ENCODE data around the gene BSPH1. TPM values are rescaled to one million over a fixed set of nuclear protein-coding genes. Genes with fewer than 3 reads are reported as not detected.
"Not testable (repeated sequence)": the region's sequence is repeated elsewhere in the genome, so short reads cannot be mapped to it uniquely, and the experiment has no call there.

The BSPH1 gene
- total RNA-seq, 2 donors from 2014 or later: not detected

DNA sequence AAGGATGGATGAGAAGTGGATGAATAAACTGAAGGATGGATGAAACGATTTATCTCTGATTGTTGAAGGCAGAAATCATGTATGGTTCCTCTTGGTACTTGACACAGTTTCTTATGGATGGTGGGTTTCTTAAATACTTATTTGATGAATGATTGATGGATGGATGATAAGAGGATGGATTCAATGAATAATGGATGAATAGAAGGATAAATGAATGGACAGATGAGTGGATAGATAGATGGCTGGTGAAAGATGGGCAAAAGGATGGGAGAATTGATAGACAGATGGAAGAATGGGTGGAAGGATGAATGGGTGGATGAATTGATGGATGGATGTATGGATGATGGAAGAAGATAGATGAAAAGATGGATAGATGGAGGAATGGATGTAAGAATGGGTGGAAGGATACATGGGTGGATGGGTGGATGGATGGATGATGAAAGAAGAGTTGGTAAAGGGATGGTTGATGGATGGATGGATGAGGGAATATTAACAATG lies 4.3 kb upstream of the BSPH1 start:
- H3K27ac Mint-ChIP-seq: no peak overlapping the region
- H3K9me3 ChIP-seq (ENCODE audit: control insufficient read depth, low read length, poor library complexity, severe bottlenecking): no peaks in the 10 kb centered on the region
- ATAC-seq (no peak), DNase-seq (no peak)
- no peaks in the 10 kb centered on the region for H3K4me1 Mint-ChIP-seq
- peaks cover 1% of the 10 kb centered on the region for H3K27me3 Mint-ChIP-seq
- H3K36me3 Mint-ChIP-seq (ENCODE audit: low read depth): no peaks in the 10 kb centered on the region
- H3K4me3 Mint-ChIP-seq: no peak overlapping the region

DNA sequence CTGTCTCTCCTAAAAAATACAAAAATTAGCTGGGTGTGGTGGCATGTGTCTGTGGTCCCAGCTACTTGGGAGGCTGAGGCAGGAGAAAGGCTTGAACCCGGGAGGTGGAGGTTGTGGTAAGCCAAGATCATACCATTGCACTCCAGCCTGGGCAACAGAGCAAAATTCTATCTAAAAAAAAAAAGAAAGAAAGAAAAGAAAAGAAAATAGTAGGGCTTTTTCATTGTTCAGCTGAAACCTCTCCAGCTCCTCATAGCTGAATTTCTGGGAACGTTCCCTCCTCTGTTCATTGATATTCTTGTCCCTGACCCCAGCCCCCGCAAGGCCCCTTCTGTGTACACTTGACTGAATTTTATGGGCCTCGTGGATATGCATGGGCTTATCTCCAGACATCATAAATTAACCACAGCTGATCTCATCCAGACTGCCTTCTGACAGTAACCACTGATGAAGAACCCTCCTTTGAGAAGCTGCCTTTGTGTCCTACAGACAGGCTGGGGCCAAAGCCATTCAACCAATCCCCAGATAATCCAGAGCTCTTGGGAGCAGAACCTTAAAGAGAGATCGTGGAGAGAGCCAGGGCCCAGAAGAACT lies 2.3 kb upstream of the BSPH1 start, which contains the start of gene ELSPBP1:
Gene ELSPBP1, plus strand, starts transcription at position 424 of the 594 bp plus-strand sequence. CDS start 14,036 bp downstream, outside the sequence.
- no peak for ATAC-seq
- H3K27ac Mint-ChIP-seq: no peak within 1 kb of the TSS

DNA sequence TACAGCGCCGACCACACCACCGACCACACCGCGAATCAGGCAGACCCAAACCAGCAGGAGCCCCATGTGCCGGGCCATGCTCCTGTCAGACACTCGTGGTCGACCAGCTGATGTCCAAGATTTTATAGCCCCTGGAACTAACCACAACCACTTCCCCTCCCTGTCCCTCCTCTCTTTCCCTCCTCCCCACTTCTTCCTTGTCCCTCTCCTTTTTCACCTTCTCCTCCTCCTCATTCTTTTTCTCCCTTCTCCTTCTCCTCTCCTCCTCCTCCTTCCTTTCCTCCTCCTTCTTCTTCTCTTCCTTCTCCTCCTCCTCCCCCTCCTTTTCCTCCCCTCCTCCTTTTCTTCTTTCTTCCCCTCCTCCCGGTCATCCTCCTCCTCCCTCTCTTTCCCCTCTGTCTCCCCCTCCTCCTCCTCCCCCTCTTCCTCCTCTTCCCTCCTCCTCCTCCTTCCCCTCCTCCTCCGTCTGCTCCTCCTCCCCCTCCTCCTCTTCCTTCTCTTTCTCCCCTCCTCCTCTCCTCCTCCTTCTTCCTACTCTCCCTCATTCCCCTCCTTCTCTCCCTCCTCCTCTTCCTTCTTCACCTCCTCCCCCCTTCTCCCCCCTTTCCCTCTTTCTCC lies 670 bp downstream of the BSPH1 start:
- DNase-seq (no peak), ATAC-seq (no peak)
- H3K4me1 Mint-ChIP-seq: no peaks in the 10 kb centered on the region
- H3K4me3 Mint-ChIP-seq: no peak overlapping the region
- H3K9me3 ChIP-seq (ENCODE audit: control insufficient read depth, low read length, poor library complexity, severe bottlenecking): no peaks in the 10 kb centered on the region
- peaks cover 23% of the 10 kb centered on the region for H3K27me3 Mint-ChIP-seq
- no peak overlapping the region for H3K27ac Mint-ChIP-seq
- no peaks in the 10 kb centered on the region for H3K36me3 Mint-ChIP-seq (ENCODE audit: low read depth)

More for the DNA sequence above, 2.3 kb upstream of the BSPH1 start, which contains the start of gene ELSPBP1:
- Mint-ChIP-seq H3K36me3 (ENCODE audit: low read depth) (no peaks in the 10 kb centered on the region), H3K4me3 (no peak within 1 kb of the TSS), H3K27me3 (peaks cover 16% of the 10 kb centered on the region), H3K4me1 (no peaks in the 10 kb centered on the region)
- no peak for DNase-seq
- no peaks in the 10 kb centered on the region for H3K9me3 ChIP-seq (ENCODE audit: control insufficient read depth, low read length, poor library complexity, severe bottlenecking)

DNA sequence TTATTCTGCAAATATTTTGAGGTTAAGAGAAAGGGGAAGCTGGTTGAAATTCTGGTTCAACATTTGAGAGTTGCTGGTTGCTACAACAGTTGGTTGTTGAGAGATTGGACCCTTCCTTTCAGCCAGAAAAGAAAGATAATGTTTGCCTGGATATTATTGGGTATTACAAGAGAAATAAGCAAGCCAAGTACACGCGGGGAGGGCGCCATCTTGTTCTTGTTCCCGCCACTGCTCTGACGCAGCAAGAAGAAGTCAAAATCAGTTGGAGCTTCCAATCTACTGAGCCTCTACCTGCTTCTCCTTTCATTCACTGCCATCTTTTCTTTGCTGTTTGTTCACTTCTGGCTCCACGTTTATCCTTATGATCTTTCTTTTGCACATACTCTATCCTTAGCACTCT lies 18.4 kb downstream of the BSPH1 start:
- H3K27ac Mint-ChIP-seq: no peak overlapping the region

DNA sequence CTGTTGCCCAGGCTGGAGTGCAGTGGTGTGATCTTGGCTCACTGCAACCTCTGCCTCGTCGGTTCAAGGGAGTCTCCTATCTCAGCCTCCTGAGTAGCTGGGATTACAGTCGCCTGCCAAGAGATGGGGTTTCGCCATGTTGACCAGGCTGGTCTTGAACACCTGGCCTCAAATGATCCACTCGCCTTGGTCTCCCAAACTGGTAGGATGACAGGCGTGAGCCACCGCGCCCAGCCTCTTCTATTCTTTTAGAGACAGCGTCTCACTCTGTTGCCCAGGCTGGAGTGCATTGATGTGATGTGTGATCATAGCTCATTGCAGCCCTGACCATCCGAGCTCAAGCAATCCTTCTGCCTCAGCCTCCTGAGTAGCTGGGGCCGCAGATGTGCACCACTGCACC lies 36.0 kb downstream of the BSPH1 start:
- H3K27ac Mint-ChIP-seq; H3K4me1 Mint-ChIP-seq; H3K4me3 Mint-ChIP-seq; ATAC-seq; H3K36me3 Mint-ChIP-seq (ENCODE audit: low read depth); H3K9me3 ChIP-seq (ENCODE audit: control insufficient read depth, low read length, poor library complexity, severe bottlenecking): not testable (repeated sequence)
- H3K27me3 Mint-ChIP-seq: peaks cover 12% of the 10 kb centered on the region
- peak in 1 of 3 donors; percentile 16 for DNase-seq

More for the DNA sequence above, 18.4 kb downstream of the BSPH1 start:
- H3K4me1 Mint-ChIP-seq: no peaks in the 10 kb centered on the region
- peaks cover 78% of the 10 kb centered on the region for H3K27me3 Mint-ChIP-seq
- DNase-seq: no peak
- no peak overlapping the region for H3K4me3 Mint-ChIP-seq
- no peaks in the 10 kb centered on the region for H3K9me3 ChIP-seq (ENCODE audit: control insufficient read depth, low read length, poor library complexity, severe bottlenecking)
- ATAC-seq: no peak
- H3K36me3 Mint-ChIP-seq (ENCODE audit: low read depth): peaks cover 5% of the 10 kb centered on the region

DNA sequence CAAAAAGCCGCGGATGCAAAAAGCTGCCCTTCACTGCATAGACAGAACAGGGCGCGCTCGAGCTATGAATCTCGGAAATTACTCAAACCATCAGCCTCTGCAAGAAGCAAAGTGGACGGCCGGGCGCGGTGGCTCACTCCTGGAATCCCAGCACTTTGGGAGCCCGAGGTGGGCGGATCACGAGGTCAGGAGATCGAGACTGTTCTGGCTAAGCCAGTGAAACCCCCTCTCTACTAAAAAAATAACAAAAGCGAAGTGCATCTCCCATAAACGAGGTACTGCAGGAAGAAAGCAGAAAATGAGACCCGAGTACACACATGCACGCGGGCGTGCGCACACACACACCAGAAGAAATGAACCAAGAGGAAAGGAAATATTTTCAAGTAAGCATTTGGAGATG lies 39.8 kb downstream of the BSPH1 start:
- not testable (repeated sequence) for H3K9me3 ChIP-seq (ENCODE audit: control insufficient read depth, low read length, poor library complexity, severe bottlenecking); ATAC-seq; H3K4me3 Mint-ChIP-seq; H3K4me1 Mint-ChIP-seq; H3K27ac Mint-ChIP-seq; H3K36me3 Mint-ChIP-seq (ENCODE audit: low read depth); DNase-seq; H3K27me3 Mint-ChIP-seq

DNA sequence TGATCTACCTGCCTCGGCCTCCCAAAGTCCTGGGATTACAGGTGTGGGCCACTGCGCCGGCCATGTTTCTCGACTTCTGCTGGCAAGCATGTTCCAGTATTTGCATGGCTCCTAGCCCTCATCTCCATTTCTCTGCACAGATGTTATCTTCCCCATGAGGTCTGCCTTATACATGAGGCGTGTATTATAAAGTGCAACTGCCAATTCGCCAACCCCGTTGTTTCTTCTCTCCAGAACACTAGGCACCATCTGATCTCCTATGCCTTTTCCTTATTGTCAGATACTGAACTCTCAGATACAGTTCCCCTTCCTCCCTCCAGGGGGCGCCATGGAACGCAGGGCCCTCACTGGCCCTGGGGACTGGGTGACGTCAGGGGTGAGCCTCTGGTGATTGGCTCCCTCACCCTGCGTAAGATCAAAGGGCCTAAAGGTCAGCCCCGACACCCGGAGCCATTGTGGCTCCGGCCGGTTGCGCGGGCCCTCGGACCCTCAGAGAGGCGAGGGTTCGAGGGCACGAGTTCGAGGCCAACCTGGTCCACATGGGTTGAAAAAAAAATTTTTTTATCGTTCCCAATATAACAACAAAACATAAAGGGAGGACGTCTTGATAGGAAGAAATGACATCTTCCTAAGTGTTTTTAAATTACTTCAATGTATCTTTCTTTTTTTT lies 42.0 kb downstream of the BSPH1 start:
- not testable (repeated sequence) for H3K36me3 Mint-ChIP-seq (ENCODE audit: low read depth); H3K9me3 ChIP-seq (ENCODE audit: control insufficient read depth, low read length, poor library complexity, severe bottlenecking); H3K4me1 Mint-ChIP-seq; H3K27me3 Mint-ChIP-seq; H3K27ac Mint-ChIP-seq; ATAC-seq; H3K4me3 Mint-ChIP-seq
- DNase-seq: peak in 2 of 3 donors; percentile 12 to 17

DNA sequence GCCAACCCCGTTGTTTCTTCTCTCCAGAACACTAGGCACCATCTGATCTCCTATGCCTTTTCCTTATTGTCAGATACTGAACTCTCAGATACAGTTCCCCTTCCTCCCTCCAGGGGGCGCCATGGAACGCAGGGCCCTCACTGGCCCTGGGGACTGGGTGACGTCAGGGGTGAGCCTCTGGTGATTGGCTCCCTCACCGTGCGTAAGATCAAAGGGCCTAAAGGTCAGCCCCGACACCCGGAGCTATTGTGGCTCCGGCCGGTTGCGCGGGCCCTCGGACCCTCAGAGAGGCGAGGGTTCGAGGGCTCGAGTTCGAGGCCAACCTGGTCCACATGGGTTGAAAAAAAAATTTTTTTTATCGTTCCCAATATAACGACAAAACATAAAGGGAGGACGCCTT lies 63.4 kb downstream of the BSPH1 start:
- not testable (repeated sequence) for H3K27ac Mint-ChIP-seq; H3K4me3 Mint-ChIP-seq; H3K36me3 Mint-ChIP-seq (ENCODE audit: low read depth); H3K4me1 Mint-ChIP-seq; ATAC-seq; H3K27me3 Mint-ChIP-seq; H3K9me3 ChIP-seq (ENCODE audit: control insufficient read depth, low read length, poor library complexity, severe bottlenecking)
- DNase-seq: peak in 1 of 3 donors; percentile 4

DNA sequence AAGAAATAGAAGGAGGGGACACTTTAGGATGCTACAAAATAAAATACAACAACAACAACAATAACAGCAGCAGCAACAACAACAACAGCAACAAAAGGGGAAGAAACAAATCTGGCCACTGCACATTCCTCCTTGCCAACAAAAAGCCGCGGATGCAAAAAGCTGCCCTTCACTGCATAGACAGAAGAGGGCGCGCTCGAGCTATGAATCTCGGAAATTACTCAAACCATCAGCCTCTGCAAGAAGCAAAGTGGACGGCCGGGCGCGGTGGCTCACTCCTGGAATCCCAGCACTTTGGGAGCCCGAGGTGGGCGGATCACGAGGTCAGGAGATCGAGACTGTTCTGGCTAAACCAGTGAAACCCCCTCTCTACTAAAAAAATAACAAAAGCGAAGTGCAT lies 71.9 kb downstream of the BSPH1 start:
- peak in 1 of 3 donors; percentile 98 for DNase-seq
- H3K4me3 Mint-ChIP-seq; H3K27me3 Mint-ChIP-seq; H3K36me3 Mint-ChIP-seq (ENCODE audit: low read depth); H3K27ac Mint-ChIP-seq; ATAC-seq; H3K9me3 ChIP-seq (ENCODE audit: control insufficient read depth, low read length, poor library complexity, severe bottlenecking); H3K4me1 Mint-ChIP-seq: not testable (repeated sequence)

Other genes with a start within 250 kb of the BSPH1 start
- gene NOP53, start 246.6 kb downstream of the BSPH1 start, total RNA-seq: 100 to 1,000 TPM; 742 to 873 TPM
- 100 to 1,000 TPM in 1 of 2 donors, 10 to 100 TPM in 1; 89.5 to 101 TPM for gene SELENOW, start 213.5 kb downstream of the BSPH1 start, total RNA-seq
- not detected for gene TPRX1, start 187.6 kb downstream of the BSPH1 start, total RNA-seq
- gene CRX, start 170.2 kb downstream of the BSPH1 start, total RNA-seq: not detected
- not detected for gene TPRX2, start 132.9 kb downstream of the BSPH1 start, total RNA-seq
- not detected for gene SULT2A1, start 105.9 kb downstream of the BSPH1 start, total RNA-seq
- gene ELSPBP1, start 2.5 kb upstream of the BSPH1 start, total RNA-seq: not detected
- gene CABP5, start 51.9 kb upstream of the BSPH1 start, total RNA-seq: 1 to 10 TPM in 1 of 2 donors, not detected in 1; 9.2 TPM
- 10 to 100 TPM; 11.7 to 12.6 TPM for gene PLA2G4C, start 118.6 kb upstream of the BSPH1 start, total RNA-seq
- 10 to 100 TPM; 47.1 to 58.0 TPM for gene LIG1, start 178.2 kb upstream of the BSPH1 start, total RNA-seq
- 1 to 10 TPM; 4.0 to 4.8 TPM for gene ZSWIM9, start 178.5 kb upstream of the BSPH1 start, total RNA-seq

All from T-helper 17 cell (primary cell).